Thymus (tissue), 11 donors: ENCODE measurements around the gene FAM227B. TPM values are rescaled to one million over a fixed set of nuclear protein-coding genes. Genes with fewer than 3 reads are reported as not detected.

ENCODE experiments used
- DNase-seq, 9 donors: peaks; one replicate each; pipeline ENCODE4 v3.0.0-alpha.2; 2013; ENCODE audit warnings: low spot score in 9 of 9, low read depth in 6 of 9, missing footprints in 1 of 9
- H3K27ac ChIP-seq, 2 donors: one replicate each; pipeline ENCODE4 v1.5.1; 2013; ENCODE audit warnings: control low read depth in 1 of 2, low read depth in 1 of 2, low read length in 1 of 2, mild to moderate bottlenecking in 1 of 2, moderate library complexity in 1 of 2
- H3K27me3 ChIP-seq, 2 donors: one replicate each; pipeline ENCODE4 v1.5.1; 2013; ENCODE audit warnings: low read length in 1 of 2; ENCODE audit not compliant: control insufficient read depth in 2 of 2, insufficient read depth in 1 of 2
- H3K36me3 ChIP-seq, 2 donors: one replicate each; pipeline ENCODE4 v1.5.1; 2013; ENCODE audit warnings: low read length in 1 of 2, mild to moderate bottlenecking in 1 of 2, moderate library complexity in 1 of 2; ENCODE audit not compliant: control insufficient read depth in 2 of 2, insufficient read depth in 2 of 2
- H3K4me1 ChIP-seq, 2 donors: one replicate each; pipeline ENCODE4 v1.5.1; 2013; ENCODE audit warnings: low read length in 2 of 2; ENCODE audit not compliant: control insufficient read depth in 2 of 2, insufficient read depth in 2 of 2
- H3K4me3 ChIP-seq, 2 donors: one replicate each; pipeline ENCODE4 v1.5.1; 2013; ENCODE audit warnings: low read length in 2 of 2, control low read depth in 1 of 2, mild to moderate bottlenecking in 1 of 2
- H3K9me3 ChIP-seq, 2 donors: one replicate each; pipeline ENCODE4 v1.5.1; 2013; ENCODE audit warnings: low read length in 1 of 2, mild to moderate bottlenecking in 1 of 2; ENCODE audit not compliant: control insufficient read depth in 2 of 2, insufficient read depth in 1 of 2
- WGBS: extraction: QIAGEN DNeasy Blood & Tissue Kit; methylation state at CpG from one replicate; pipeline ENCODE4 v1.1.7; 2013; 5-methylcytosine and 5-hydroxymethylcytosine counted together
- polyA plus RNA-seq: library from polyadenylated mRNA; stranded (reverse); fragments of 200-250 nt; gene quantifications from one replicate; pipeline ENCODE4 v1.2.3, GENCODE V29; 2013
- total RNA-seq: library from RNA; stranded (reverse); fragments of 120-200 nt; gene quantifications from one replicate; pipeline ENCODE4 v1.2.4, GENCODE V29; 2013
- donor health status: healthy.

Gene FAM227B
- total and polyA plus RNA-seq, 2 donors: 11.7 to 13.4 TPM

- Histone ChIP-seq H3K36me3 (peaks cover 0 to 4% of the 10 kb centered on the region in 2 donors), H3K4me1 (no peaks in the 10 kb centered on the region), H3K27me3 (no peaks in the 10 kb centered on the region), H3K27ac (no peak overlapping the region), H3K9me3 (no peaks in the 10 kb centered on the region), H3K4me3 (no peak overlapping the region)
- DNase-seq: peak in 1 of 9 donors; percentile 6
Observed at GRCh38 chr15:49645941-49646340, 25.3 kb upstream of the FAM227B start.

GRCh38 chr15:49645277-49645676 is 24.7 kb upstream of the FAM227B start:
- H3K36me3 ChIP-seq: peaks cover 0 to 4% of the 10 kb centered on the region in 2 donors
- no peak overlapping the region for H3K27ac ChIP-seq
- no peaks in the 10 kb centered on the region for H3K9me3 ChIP-seq
- H3K4me3 ChIP-seq: no peak overlapping the region
- no peaks in the 10 kb centered on the region for H3K27me3 ChIP-seq
- no peaks in the 10 kb centered on the region for H3K4me1 ChIP-seq
- DNase-seq: no peak

GRCh38 chr15:49644364-49644794 is 23.8 kb upstream of the FAM227B start:
- Histone ChIP-seq H3K4me1 (no peaks in the 10 kb centered on the region), H3K27me3 (no peaks in the 10 kb centered on the region), H3K36me3 (peaks cover 0 to 4% of the 10 kb centered on the region in 2 donors), H3K27ac (no peak overlapping the region), H3K4me3 (no peak overlapping the region), H3K9me3 (no peaks in the 10 kb centered on the region)
- WGBS: 94% methylated on average over 1 of the region's 1 CpG
- DNase-seq: no peak

- 99% methylated on average over 4 of the region's 4 CpGs for WGBS
Observed at GRCh38 chr15:49637857-49638256, 17.2 kb upstream of the FAM227B start.

DNA sequence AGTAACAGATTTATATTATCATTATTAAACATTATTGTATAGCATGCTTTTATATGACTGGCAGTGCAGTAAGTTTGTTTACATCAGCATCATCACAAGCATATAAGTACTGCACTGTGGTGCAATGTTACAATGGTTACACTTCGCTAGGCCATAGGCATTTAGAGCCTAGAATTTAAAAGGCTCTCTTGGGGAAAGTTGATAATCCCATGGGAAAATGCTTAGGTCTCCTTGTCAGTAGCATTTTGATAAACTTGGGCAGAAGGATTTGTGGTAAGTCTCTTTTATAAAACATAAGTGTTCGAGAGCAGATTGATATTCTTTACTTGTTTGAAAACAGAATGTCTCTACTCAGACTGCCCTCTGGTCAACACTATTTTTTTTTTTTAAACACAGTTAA is 7.8 kb upstream of the FAM227B start:
- no peak overlapping the region for H3K27ac ChIP-seq
- peaks cover 7 to 12% of the 10 kb centered on the region in 2 donors for H3K36me3 ChIP-seq
- WGBS: 98% methylated on average over 2 of the region's 2 CpGs

More at GRCh38 chr15:49637857-49638256, 17.2 kb upstream of the FAM227B start:
- H3K9me3 ChIP-seq: no peaks in the 10 kb centered on the region
- no peak overlapping the region for H3K4me3 ChIP-seq
- peaks cover 3 to 6% of the 10 kb centered on the region in 2 donors for H3K36me3 ChIP-seq
- no peak for DNase-seq
- H3K27me3 ChIP-seq: no peaks in the 10 kb centered on the region
- H3K27ac ChIP-seq: no peak overlapping the region
- no peaks in the 10 kb centered on the region for H3K4me1 ChIP-seq

DNA sequence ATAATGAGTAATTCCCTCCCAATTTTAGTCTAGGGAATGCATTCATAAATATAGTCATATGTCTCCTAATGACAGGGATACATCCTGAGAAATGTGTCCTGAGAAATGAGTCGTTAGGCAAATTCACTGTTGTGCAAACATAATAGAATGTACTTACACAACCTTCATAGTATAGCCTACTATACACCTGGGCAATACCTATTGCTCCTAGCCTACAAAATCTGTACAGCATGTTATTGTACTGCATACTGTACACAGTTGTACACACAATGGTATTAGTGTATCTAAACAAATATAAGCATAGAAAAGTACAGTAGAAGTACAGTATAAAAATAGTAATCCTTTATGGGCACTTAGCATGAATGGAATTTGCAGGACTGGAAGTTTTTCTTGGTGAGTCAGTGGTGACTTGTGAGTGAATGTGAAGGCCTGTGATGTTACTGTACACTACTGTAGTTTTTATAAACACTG is 6.8 kb upstream of the FAM227B start:
- Histone ChIP-seq H3K9me3 (peaks cover 0 to 5% of the 10 kb centered on the region in 2 donors), H3K4me3 (no peak overlapping the region), H3K27ac (no peak overlapping the region), H3K4me1 (peaks cover 0 to 2% of the 10 kb centered on the region in 2 donors), H3K36me3 (peaks cover 5 to 12% of the 10 kb centered on the region in 2 donors), H3K27me3 (no peaks in the 10 kb centered on the region)
- 96% methylated on average over 1 of the region's 1 CpG for WGBS
- DNase-seq: no peak

More for the DNA sequence above, 7.8 kb upstream of the FAM227B start:
- Histone ChIP-seq H3K4me1 (no peaks in the 10 kb centered on the region), H3K4me3 (no peak overlapping the region), H3K9me3 (peaks cover 0 to 5% of the 10 kb centered on the region in 2 donors), H3K27me3 (no peaks in the 10 kb centered on the region)
- DNase-seq: no peak

- WGBS: 97% methylated on average over 5 of the region's 5 CpGs
- H3K27me3 ChIP-seq: no peaks in the 10 kb centered on the region
- H3K36me3 ChIP-seq: peaks cover 5 to 12% of the 10 kb centered on the region in 2 donors
- peaks cover 5 to 6% of the 10 kb centered on the region in 2 donors for H3K4me1 ChIP-seq
- H3K4me3 ChIP-seq: no peak overlapping the region
- H3K9me3 ChIP-seq: peaks cover 0 to 9% of the 10 kb centered on the region in 2 donors
- DNase-seq: no peak
- H3K27ac ChIP-seq: no peak overlapping the region
Observed at GRCh38 chr15:49625460-49626036, 4.9 kb upstream of the FAM227B start.

GRCh38 chr15:49624056-49624455 is 3.4 kb upstream of the FAM227B start:
- no peak overlapping the region for H3K4me3 ChIP-seq
- 11% methylated on average over 2 of the region's 2 CpGs for WGBS
- peaks cover 0 to 9% of the 10 kb centered on the region in 2 donors for H3K9me3 ChIP-seq
- H3K4me1 ChIP-seq: peaks cover 5 to 6% of the 10 kb centered on the region in 2 donors
- no peak overlapping the region for H3K27ac ChIP-seq
- no peaks in the 10 kb centered on the region for H3K27me3 ChIP-seq
- peaks cover 5 to 12% of the 10 kb centered on the region in 2 donors for H3K36me3 ChIP-seq
- peak in 2 of 9 donors; percentile 12 to 32 for DNase-seq

GRCh38 chr15:49622561-49622960 is 1.9 kb upstream of the FAM227B start:
- Histone ChIP-seq H3K36me3 (peaks cover 5 to 12% of the 10 kb centered on the region in 2 donors), H3K27me3 (no peaks in the 10 kb centered on the region), H3K4me1 (peaks cover 5 to 6% of the 10 kb centered on the region in 2 donors), H3K9me3 (peaks cover 0 to 9% of the 10 kb centered on the region in 2 donors), H3K27ac (no peak overlapping the region), H3K4me3 (no peak overlapping the region)
- 95% methylated on average over 3 of the region's 3 CpGs for WGBS
- no peak for DNase-seq
